SJCRH30 (cell line): Measurements from ENCODE around the gene MPDU1. TPM values are rescaled to one million over a fixed set of nuclear protein-coding genes. Genes with fewer than 3 reads are reported as not detected.
"Not testable (repeated sequence)": the region's sequence is repeated elsewhere in the genome, so short reads cannot be mapped to it uniquely, and the experiment has no call there.

Experiments
- DNase-seq, 2 experiments: peaks; one replicate each; pipeline ENCODE4 v3.0.0-alpha.2; 2015 to 2020
- H3K27ac ChIP-seq: fragments of 250-450 bp; sonication (Bioruptor Pico); 2 replicates; pipeline ENCODE4 v1.5.1; 2020; ENCODE audit warnings: mild to moderate bottlenecking, moderate library complexity
- H3K27me3 ChIP-seq: fragments of 250-450 bp; sonication (Bioruptor Pico); 2 replicates; pipeline ENCODE4 v1.5.1; 2020; ENCODE audit warnings: mild to moderate bottlenecking, moderate library complexity
- H3K36me3 ChIP-seq: fragments of 250-450 bp; sonication (Bioruptor Pico); 2 replicates; pipeline ENCODE4 v1.5.1; 2020; ENCODE audit warnings: mild to moderate bottlenecking, moderate library complexity
- H3K4me1 ChIP-seq: fragments of 250-450 bp; sonication (Bioruptor Pico); 2 replicates; pipeline ENCODE4 v1.5.1; 2020; ENCODE audit warnings: mild to moderate bottlenecking, moderate library complexity
- H3K4me3 ChIP-seq: fragments of 250-450 bp; sonication (Bioruptor Pico); 2 replicates; pipeline ENCODE4 v1.5.1; 2020; ENCODE audit warnings: mild to moderate bottlenecking, moderate library complexity
- H3K9me3 ChIP-seq: fragments of 250-450 bp; sonication (Bioruptor Pico); replicated peaks from 2 replicates; pipeline ENCODE4 v1.5.1; 2020; ENCODE audit warnings: mild to moderate bottlenecking, moderate library complexity
- total RNA-seq: library from RNA; depleted of rRNA; stranded (reverse); fragments of >200 nt; shearing (Covaris generic); gene quantifications from 2 replicates; pipeline ENCODE4 v1.2.3, GENCODE V29; 2014

MPDU1 gene
- total RNA-seq, 1 experiment from 2014 or later: 44.1 TPM

DNA sequence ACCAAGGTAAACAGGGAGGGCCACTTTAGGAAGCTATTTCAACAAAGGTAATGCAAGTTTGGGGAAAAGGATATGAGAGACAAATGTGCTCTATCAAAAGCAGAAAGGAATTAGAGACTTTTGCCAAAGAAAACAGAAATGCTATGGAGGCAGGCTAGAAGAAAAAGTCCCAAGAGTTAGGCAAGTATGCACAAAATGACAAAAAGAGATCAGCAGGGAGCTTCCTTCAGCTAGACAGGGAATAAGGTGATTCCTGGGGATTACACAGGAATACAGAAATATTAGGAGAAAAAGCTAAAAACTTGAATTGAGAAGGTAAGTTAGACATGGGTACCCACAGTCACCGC lies 28.6 kb downstream of the MPDU1 start:
- no peaks in the 10 kb centered on the region for H3K27me3 ChIP-seq
- H3K4me3 ChIP-seq: no peak overlapping the region
- no peaks in the 10 kb centered on the region for H3K9me3 ChIP-seq
- no peaks in the 10 kb centered on the region for H3K36me3 ChIP-seq
- peaks cover 6% of the 10 kb centered on the region; the same call in 1 of the 2 replicates for H3K4me1 ChIP-seq
- no peak for DNase-seq
- H3K27ac ChIP-seq: no peak overlapping the region

DNA sequence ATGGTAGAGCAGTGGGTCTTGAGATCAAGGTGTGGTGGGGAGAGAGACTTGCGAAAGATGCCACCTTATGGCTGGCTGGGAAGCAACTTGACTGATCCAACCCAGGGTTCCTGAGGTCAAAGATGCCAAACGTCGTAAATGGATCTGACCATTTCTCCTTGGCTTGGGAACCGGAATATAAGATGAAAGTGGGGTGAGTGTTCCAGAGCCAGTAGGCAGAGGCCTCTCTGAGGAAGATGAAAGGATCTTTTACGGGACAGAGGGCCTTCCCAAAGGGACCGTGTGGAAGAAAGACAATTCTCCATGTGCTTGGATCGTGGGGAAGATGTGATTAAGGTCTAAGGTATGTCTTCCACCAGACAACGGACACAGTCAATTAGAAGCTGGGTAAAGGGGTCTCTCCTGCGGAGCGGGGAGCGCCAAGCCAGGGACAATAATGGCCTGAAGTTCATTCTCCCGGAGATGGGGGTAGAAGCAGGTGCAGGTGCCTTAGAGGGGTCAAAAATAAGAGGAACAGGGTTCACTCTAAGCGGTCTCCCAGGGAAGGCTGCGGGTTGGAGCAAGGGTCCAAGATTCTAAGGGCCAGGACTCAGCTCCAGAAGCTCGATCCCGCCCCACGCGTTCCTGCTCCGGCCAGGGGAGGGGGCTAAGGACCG lies 30.2 kb downstream of the MPDU1 start:
- no peaks in the 10 kb centered on the region for H3K9me3 ChIP-seq
- H3K4me3 ChIP-seq: peak overlapping the region; percentile 83
- peaks cover 6% of the 10 kb centered on the region; the same call in 1 of the 2 replicates for H3K4me1 ChIP-seq
- no peaks in the 10 kb centered on the region for H3K27me3 ChIP-seq
- H3K27ac ChIP-seq: peak overlapping the region; percentile 58
- DNase-seq: peak in 1 of 2 experiments; percentile 7
- no peaks in the 10 kb centered on the region for H3K36me3 ChIP-seq

DNA sequence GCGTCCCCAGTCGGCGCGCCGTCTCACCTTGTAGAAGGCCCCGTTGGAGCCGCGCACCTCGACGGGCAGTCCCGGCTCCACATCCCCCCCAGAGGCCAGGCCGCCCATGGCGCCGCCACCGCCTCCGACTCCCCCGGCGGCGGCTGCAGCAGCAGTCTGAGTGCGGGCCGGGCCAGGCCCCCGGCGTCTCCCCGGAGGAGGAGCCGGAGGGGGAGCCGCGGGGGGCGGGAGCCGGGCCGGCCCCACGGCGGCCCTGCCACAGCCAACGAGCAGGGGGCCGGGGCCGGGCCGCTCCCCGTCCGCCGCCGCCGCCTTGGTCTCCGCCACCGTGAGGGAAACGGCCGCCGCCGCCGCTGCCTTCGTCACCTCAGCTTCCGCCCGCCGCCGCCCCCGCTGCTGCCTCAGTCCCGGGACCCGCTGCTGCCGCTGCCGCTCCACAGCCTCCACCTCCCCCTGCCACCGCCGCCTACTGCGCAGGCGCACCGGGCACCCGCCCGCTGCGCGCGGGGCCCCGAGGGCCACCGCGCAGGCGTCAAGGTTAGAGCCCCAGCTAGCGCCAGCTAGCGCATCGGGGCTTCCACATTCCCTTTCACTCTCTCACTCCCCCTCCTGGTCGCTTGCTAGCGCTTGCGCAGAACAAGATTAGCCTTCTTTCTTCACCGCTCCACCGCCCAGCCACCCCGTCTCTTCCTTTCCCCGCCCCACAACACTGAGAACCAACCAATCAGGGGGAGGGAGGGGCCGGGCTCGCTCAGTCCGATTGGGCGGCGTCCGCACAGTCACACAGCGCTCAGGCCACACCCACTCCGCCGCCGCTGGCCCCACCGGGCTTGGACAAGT lies 31.0 kb downstream of the MPDU1 start, which contains the start of gene FXR2:
Gene FXR2 (minus strand): TSS at position 473 of the 840 bp plus-strand sequence. CDS start 365 bp downstream, at position 108.
- Histone ChIP-seq H3K36me3 (no peaks in the 10 kb centered on the region), H3K27me3 (no peaks in the 10 kb centered on the region), H3K9me3 (no peaks in the 10 kb centered on the region), H3K27ac (peak within 1 kb of the TSS; percentile 58), H3K4me3 (peak within 1 kb of the TSS; percentile 83), H3K4me1 (peaks cover 6% of the 10 kb centered on the region; the same call in 1 of the 2 replicates)
- DNase-seq: peak; percentile 98

DNA sequence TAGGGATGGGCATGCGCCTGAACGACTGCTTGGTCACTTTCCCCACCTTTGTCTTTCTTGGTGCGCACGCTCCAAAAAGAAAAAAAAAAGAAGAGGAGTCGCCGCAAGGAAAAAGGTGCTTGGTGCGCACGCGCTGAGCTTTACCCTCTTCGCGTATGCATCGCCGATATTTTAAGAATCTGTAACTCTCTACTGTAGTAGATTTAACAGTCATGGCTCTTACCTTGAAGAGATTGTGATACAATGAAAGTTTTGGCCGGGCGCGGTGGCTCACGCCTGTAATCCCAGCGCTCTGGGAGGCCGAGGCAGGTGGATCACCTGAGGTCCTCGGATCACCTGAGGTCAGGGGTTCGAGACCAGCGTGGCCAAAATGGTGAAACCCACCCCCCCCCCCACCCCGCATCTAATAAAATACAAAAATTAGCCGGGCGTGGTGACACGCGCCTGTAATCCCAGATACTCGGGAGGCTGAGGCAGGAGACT lies 31.7 kb downstream of the MPDU1 start:
- no peak overlapping the region for H3K27ac ChIP-seq
- no peaks in the 10 kb centered on the region for H3K36me3 ChIP-seq
- H3K27me3 ChIP-seq: no peaks in the 10 kb centered on the region
- no peaks in the 10 kb centered on the region for H3K9me3 ChIP-seq
- H3K4me3 ChIP-seq: peak overlapping the region; percentile 41
- peaks cover 6% of the 10 kb centered on the region; the same call in 1 of the 2 replicates for H3K4me1 ChIP-seq
- DNase-seq: no peak

DNA sequence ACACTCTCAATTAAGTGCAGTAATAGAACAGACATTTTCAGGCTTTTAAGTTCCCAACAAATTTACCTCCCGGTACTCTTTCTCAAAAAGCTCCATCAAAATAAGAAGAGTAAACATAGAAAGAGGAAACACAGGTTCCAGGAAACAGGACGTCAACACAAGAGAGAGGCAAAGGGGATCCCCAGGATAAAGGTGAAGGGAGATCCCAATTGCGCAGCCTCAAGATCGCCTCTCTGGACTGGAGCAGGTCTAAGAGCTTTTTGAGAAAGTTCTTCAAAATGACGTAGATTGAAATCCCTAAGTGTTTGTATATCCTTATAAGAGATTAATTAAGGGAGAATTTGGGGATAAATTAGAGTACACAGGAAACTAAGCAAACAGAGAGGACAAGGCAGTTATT lies 35.0 kb downstream of the MPDU1 start:
- no peak for DNase-seq
- Histone ChIP-seq H3K4me3 (no peak overlapping the region), H3K27me3 (no peaks in the 10 kb centered on the region), H3K27ac (no peak overlapping the region), H3K9me3 (no peaks in the 10 kb centered on the region), H3K4me1 (peaks cover 3% of the 10 kb centered on the region; the same call in 1 of the 2 replicates), H3K36me3 (no peaks in the 10 kb centered on the region)

DNA sequence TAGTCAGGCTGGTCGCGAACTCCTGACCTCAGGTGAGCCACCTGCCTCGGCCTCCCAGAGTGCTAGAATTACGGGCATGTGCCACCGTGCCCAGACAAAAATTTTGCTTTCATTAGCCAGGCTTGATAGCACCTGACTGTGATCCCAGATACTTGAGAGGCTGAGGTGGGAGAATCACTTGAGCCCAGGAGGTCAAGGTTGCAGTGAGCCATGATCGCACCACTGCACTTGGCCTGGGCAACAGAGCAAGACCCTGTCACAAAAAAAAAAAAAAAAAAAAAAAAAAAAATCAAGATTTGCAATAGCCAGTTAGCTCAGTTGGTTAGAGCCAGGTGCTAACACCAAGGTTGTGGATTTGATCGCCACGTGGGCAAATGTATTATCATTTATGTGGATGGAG lies 37.2 kb downstream of the MPDU1 start:
- Histone ChIP-seq H3K27ac (no peak overlapping the region), H3K4me3 (no peak overlapping the region), H3K9me3 (no peaks in the 10 kb centered on the region), H3K27me3 (no peaks in the 10 kb centered on the region), H3K36me3 (no peaks in the 10 kb centered on the region), H3K4me1 (no peaks in the 10 kb centered on the region)
- DNase-seq: no peak

DNA sequence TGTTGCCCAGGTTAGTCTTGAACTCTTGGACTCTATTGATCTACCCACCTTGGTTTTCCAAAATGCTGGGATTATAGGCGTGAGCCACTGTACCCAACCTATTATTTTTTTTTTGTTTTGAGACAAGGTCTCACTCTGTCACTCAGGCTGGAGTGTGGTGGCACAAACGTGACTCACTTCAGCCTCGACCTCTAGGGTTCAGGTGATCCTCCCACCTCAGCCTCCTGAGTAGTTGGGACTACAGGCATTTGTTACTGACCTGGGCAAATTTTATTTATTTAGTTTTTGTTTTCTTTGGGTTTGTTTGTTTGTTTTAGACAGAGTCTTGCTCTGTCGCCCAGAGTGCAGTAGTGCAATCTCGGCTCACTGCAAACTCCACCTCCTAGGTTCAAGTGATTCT lies 40.0 kb downstream of the MPDU1 start:
- Histone ChIP-seq H3K27ac (no peak overlapping the region), H3K27me3 (no peaks in the 10 kb centered on the region), H3K36me3 (no peaks in the 10 kb centered on the region), H3K4me1 (no peaks in the 10 kb centered on the region), H3K9me3 (no peaks in the 10 kb centered on the region), H3K4me3 (no peak overlapping the region)
- no peak for DNase-seq

DNA sequence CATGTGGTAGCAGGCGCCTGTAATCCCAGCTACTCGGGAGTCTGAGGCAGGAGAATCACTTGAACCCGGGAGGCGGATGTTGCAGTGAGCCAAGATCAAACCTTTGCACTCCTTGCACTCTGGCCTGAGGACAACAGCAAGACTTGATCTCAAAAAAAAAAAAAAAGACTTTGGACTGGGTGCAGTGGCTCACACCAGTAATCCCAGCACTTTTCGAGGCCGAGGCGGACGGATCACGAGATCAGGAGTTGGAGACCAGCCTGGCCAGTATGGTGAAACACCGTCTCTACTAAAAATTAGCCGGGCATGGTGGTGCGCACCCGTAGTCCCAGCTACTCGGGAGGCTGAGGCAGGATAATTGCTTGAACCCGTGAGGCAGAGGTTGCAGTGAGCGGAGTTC lies 42.1 kb downstream of the MPDU1 start:
- H3K4me3 ChIP-seq, H3K9me3 ChIP-seq: not testable (repeated sequence)

DNA sequence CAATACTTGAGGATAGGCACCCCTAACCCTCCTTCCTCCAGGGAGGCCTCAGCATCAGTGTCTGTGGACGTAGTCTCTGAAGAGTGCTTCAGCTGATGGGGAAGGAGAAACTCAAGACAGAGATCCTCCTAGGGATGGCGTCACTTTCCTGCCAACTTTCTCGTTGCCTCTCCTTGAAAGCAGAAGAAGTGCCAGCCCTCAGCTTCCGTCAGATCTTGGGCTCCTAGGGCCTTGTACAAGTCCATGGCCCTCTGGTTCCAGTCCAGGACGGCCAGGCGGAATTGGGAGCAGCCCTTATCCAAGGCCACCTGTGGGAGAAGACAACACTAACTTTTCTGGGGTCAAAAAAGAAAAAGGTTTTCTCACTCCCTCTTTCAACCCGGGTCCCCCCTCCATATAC lies 42.7 kb downstream of the MPDU1 start:
- Histone ChIP-seq H3K4me3 (no peak overlapping the region), H3K9me3 (no peaks in the 10 kb centered on the region), H3K36me3 (no peaks in the 10 kb centered on the region), H3K4me1 (no peaks in the 10 kb centered on the region), H3K27ac (no peak overlapping the region), H3K27me3 (no peaks in the 10 kb centered on the region)
- no peak for DNase-seq

More for the DNA sequence above, 42.1 kb downstream of the MPDU1 start:
- not testable (repeated sequence) for H3K4me1 ChIP-seq, H3K36me3 ChIP-seq, H3K27me3 ChIP-seq, H3K27ac ChIP-seq, DNase-seq

DNA sequence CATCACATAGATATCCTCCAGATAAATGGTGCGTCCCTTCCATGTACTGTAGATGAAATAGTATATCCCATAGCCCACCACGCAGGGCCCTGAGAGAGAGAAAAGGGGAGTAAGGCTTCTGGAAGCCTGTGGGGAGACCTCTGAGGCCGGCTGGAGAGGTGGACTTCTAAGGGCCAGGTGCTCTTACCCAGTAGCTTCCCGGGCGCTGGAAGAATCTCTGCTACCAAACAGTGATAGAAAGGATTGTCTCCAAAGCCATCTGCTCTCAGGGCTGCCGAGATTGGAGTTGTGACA lies 43.3 kb downstream of the MPDU1 start:
- no peaks in the 10 kb centered on the region for H3K9me3 ChIP-seq
- DNase-seq: no peak

DNA sequence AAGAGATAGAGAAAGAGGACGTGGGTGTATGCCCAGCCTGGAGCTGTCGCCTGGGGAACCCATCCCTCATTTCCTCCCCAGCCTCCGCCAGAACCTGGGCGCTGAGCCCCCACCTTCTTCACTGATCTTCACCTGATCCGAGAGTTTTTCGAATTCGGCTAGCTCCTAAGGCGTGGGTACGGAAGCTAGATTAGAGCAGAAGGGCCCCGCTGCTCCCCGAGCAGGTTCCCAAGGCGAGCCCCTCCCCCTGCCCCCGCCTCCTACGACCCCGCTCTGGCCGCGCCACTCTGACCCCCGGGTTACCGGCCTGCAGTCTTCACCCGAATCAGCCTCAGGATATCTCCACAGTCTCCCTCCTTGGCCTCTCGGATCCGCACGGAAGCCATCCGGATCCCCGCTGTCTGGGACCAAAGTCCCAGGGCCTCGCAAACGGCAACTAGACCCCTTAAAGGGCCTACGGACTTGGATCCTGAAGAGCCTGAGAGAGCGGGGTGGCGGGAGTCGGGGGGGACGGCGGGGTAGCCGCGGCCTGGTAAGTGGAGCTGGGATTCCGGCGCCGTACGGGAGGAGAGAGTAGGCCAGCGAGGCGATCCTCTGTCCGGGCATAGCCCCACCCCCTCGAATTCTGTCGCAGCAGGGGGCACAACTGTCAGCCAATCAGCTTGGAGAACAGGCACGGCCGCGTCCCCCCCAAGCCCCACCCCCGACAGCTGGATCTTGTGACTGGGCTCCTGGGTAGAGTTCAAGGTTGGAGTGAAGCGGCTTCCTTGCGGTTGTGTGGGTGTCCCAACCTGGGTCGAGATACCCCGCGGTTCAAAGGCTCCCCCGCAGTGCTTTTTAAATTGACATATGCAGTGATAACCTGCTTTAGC lies 43.8 kb downstream of the MPDU1 start, which contains the start of gene SAT2:
Gene SAT2 (minus strand): TSS at position 572 of the 872 bp plus-strand sequence. CDS start 186 bp downstream, at position 386.
- Histone ChIP-seq H3K4me1 (no peaks in the 10 kb centered on the region), H3K36me3 (no peaks in the 10 kb centered on the region), H3K27ac (peak within 1 kb of the TSS; percentile 74), H3K27me3 (no peaks in the 10 kb centered on the region), H3K9me3 (no peaks in the 10 kb centered on the region), H3K4me3 (peak within 1 kb of the TSS; percentile 77)
- DNase-seq: peak; percentile 92 to 94

More for the DNA sequence above, 43.3 kb downstream of the MPDU1 start:
- H3K4me1 ChIP-seq: no peaks in the 10 kb centered on the region
- no peaks in the 10 kb centered on the region for H3K27me3 ChIP-seq
- peak overlapping the region; percentile 77 for H3K4me3 ChIP-seq
- H3K27ac ChIP-seq: peak overlapping the region; percentile 74; the same call in 1 of the 2 replicates
- no peaks in the 10 kb centered on the region for H3K36me3 ChIP-seq

DNA sequence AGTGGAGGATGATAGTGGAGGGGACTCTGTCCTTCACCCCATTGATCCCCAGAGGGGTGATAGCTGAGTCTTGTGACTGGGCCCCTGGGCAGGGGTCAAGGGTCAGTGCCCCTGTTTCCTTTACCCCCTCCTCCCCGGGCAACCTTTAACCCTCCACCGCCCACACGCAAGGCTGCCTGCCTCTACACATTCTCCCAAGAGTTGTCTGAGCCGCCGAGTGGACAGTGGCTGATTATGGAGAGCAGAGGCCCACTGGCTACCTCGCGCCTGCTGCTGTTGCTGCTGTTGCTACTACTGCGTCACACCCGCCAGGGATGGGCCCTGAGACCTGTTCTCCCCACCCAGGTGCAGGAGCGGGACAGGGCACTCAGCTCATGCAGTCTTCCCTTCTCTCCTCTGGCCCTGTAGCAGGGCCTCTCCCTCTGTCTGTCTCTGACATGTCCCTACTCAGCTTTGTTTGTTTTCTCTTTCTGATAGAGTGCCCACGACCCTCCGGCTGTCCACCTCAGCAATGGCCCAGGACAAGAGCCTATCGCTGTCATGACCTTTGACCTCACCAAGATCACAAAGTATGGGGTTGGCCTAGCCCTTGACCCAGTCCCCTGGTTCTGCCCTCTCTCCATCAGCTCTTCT lies 46.4 kb downstream of the MPDU1 start, which contains the start of gene SHBG:
Gene SHBG (plus strand): TSS at position 197 of the 633 bp plus-strand sequence. CDS start 38 bp downstream, at position 235.
- no peaks in the 10 kb centered on the region for H3K36me3 ChIP-seq
- DNase-seq: no peak

DNA sequence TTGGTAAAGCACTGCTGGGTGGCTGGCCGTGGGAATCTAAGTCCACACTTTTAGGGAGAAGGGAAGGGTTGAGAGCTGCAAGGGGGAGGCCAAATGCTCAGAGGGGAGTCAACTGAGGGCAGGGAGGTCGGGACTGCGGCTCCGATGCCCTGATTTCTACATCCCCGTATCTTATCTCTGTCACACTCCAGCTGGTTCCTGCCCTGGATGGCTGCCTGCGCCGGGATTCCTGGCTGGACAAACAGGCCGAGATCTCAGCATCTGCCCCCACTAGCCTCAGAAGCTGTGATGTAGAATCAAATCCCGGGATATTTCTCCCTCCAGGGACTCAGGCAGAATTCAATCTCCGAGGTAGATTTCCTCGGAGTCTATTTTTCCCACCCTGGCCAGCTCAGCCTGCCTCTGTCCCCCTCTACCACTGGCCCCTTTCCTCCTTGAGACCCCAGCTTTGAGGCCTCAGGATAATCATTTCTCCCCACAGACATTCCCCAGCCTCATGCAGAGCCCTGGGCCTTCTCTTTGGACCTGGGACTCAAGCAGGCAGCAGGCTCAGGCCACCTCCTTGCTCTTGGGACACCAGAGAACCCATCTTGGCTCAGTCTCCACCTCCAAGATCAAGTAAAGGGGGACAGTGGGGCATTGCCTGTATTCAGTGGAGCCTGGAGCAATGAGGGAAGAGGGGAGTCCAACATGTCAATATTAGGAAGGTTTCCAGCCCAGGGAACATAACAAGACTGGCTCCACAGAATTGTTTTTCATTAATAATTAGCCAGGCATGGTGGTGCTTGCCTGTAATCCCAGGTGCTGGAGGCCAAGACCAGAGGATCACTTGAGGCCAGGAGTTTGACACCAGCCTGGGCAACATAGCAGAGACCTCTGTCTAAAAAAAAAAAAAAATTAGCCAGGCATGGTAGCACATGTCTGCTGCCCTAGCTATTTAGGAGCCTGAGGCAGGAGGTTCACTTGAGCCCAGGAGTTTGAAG lies 48.0 kb downstream of the MPDU1 start:
- DNase-seq: no peak
- H3K9me3 ChIP-seq: no peaks in the 10 kb centered on the region
- no peak overlapping the region for H3K4me3 ChIP-seq
- H3K27me3 ChIP-seq: no peaks in the 10 kb centered on the region
- no peak overlapping the region for H3K27ac ChIP-seq
- H3K36me3 ChIP-seq: no peaks in the 10 kb centered on the region
- no peaks in the 10 kb centered on the region for H3K4me1 ChIP-seq

More for the DNA sequence above, 46.4 kb downstream of the MPDU1 start, which contains the start of gene SHBG:
- Histone ChIP-seq H3K9me3 (no peaks in the 10 kb centered on the region), H3K27me3 (no peaks in the 10 kb centered on the region), H3K27ac (no peak within 1 kb of the TSS), H3K4me3 (no peak within 1 kb of the TSS), H3K4me1 (no peaks in the 10 kb centered on the region)
